Measurements from ENCODE around the gene IPPK.

DNA sequence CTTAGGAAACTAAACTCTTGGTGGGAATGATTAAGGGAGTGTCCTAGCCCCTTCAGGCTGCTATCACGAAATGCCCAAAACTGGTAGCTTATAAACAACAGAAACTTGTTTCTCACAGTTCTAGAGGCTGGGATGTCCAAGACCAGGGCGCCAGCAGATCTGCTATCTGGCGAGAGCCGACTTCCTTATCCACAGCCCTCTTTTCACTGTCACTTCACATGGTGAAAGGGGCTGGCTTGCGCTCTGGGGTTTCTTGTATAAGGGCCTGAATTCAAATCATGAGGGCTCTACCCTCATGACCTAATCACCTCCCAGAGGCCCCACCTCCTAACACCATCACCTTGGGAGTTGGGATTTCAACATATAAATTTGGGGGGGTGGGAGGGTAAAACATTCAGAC lies 49.1 kb downstream of the IPPK start:
- TF ChIP-seq, protein P1, sequence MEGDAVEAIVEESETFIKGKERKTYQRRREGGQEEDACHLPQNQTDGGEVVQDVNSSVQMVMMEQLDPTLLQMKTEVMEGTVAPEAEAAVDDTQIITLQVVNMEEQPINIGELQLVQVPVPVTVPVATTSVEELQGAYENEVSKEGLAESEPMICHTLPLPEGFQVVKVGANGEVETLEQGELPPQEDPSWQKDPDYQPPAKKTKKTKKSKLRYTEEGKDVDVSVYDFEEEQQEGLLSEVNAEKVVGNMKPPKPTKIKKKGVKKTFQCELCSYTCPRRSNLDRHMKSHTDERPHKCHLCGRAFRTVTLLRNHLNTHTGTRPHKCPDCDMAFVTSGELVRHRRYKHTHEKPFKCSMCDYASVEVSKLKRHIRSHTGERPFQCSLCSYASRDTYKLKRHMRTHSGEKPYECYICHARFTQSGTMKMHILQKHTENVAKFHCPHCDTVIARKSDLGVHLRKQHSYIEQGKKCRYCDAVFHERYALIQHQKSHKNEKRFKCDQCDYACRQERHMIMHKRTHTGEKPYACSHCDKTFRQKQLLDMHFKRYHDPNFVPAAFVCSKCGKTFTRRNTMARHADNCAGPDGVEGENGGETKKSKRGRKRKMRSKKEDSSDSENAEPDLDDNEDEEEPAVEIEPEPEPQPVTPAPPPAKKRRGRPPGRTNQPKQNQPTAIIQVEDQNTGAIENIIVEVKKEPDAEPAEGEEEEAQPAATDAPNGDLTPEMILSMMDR (conservative IDR thresholded peaks at IDR 0.05; ENCODE audit: low read depth, low read length) = no peak
- TF ChIP-seq EZH2phosphoT487 (IDR thresholded peaks at IDR 0.05; ENCODE audit: borderline replicate concordance, low read length) (no peak), EZH2 (IDR thresholded peaks at IDR 0.05; ENCODE audit: low read length, unreplicated experiment) (no peak)
